ENCODE measurements around the gene KRT13.

GRCh38 chr17:41522301-41523224 is 17.2 kb upstream of the KRT13 start:
- no peak for TF ChIP-seq CTCF (IDR thresholded peaks at IDR 0.05)
- TF ChIP-seq POLR2A (IDR thresholded peaks at IDR 0.05), result no peak
